PC-9 (cell line): ENCODE measurements around the gene SLIT1.

Experiments
- CTCF ChIP-seq: fragments of 200-600 bp; sonication (generic); conservative IDR thresholded peaks from 2 replicates; pipeline ENCODE4 v1.6.1; 2017; ENCODE audit warnings: mixed run types, antibody characterized with exemption, mild to moderate bottlenecking, moderate library complexity
- EZH2 ChIP-seq: fragments of 200-600 bp; sonication (generic); IDR thresholded peaks from 2 replicates; pipeline ENCODE4 v1.8.0; 2017; ENCODE audit warnings: antibody characterized with exemption, low read depth

GRCh38 chr10:97124211-97124610 lies 61.5 kb downstream of the SLIT1 start:
- no peak for TF ChIP-seq CTCF
- no peak for TF ChIP-seq EZH2
